ENCODE measurements around the gene FUT9. TPM values are rescaled to one million over a fixed set of nuclear protein-coding genes. Genes with fewer than 3 reads are reported as not detected.

FUT9 gene
- total RNA-seq, 4 donors from 2014 or later, result not detected

- H3K9me3 ChIP-seq, result no peaks in the 10 kb centered on the region
- intact Hi-C loops (cut with DNase I), result no loop called here
- no peaks in the 10 kb centered on the region for H3K27me3 ChIP-seq
- DNase-seq, result no peak
- H3K4me3 ChIP-seq (replicated peaks in 1 of 3), result no peak overlapping the region
- H3K27ac ChIP-seq, result no peak overlapping the region
- no peaks in the 10 kb centered on the region for H3K4me1 ChIP-seq
- H3K36me3 ChIP-seq, result no peaks in the 10 kb centered on the region
- TF ChIP-seq POLR2A (IDR thresholded peaks at IDR 0.05), result no peak
- TF ChIP-seq CTCF (IDR thresholded peaks at IDR 0.05), result no peak
- 80 to 88% methylated on average over 3 of the region's 3 CpGs for WGBS, 2 donors
These were observed 58.2 kb downstream of the FUT9 start for GRCh38 chr6:96074006-96074405.

- Histone ChIP-seq H3K27ac (no peak overlapping the region), H3K4me1 (no peaks in the 10 kb centered on the region), H3K4me3 (replicated peaks in 1 of 3) (no peak overlapping the region), H3K9me3 (no peaks in the 10 kb centered on the region), H3K36me3 (no peaks in the 10 kb centered on the region), H3K27me3 (no peaks in the 10 kb centered on the region)
- intact Hi-C loops (cut with DNase I), result no loop called here
- 69 to 72% methylated on average over 1 of the region's 1 CpG for WGBS, 2 donors
- TF ChIP-seq CTCF (IDR thresholded peaks at IDR 0.05) (no peak), POLR2A (IDR thresholded peaks at IDR 0.05) (no peak)
- no peak for DNase-seq
These were observed 60.1 kb downstream of the FUT9 start for GRCh38 chr6:96075826-96076225.

- Histone ChIP-seq H3K9me3 (no peaks in the 10 kb centered on the region), H3K4me1 (no peaks in the 10 kb centered on the region), H3K27me3 (no peaks in the 10 kb centered on the region), H3K4me3 (replicated peaks in 1 of 3) (no peak overlapping the region), H3K36me3 (no peaks in the 10 kb centered on the region), H3K27ac (no peak overlapping the region)
- 82 to 90% methylated on average over 3 of the region's 3 CpGs for WGBS, 2 donors
- no peak for DNase-seq
- intact Hi-C loops (cut with DNase I), result no loop called here
- TF ChIP-seq POLR2A (IDR thresholded peaks at IDR 0.05), result no peak
- no peak for TF ChIP-seq CTCF (IDR thresholded peaks at IDR 0.05)
These were observed 71.0 kb downstream of the FUT9 start for GRCh38 chr6:96086745-96087144.

GRCh38 chr6:96089173-96089572, 73.4 kb downstream of the FUT9 start:
- intact Hi-C loops (cut with DNase I), result no loop called here
- no peaks in the 10 kb centered on the region for H3K27me3 ChIP-seq
- H3K4me1 ChIP-seq, result no peaks in the 10 kb centered on the region
- H3K36me3 ChIP-seq, result no peaks in the 10 kb centered on the region
- DNase-seq, result no peak
- TF ChIP-seq POLR2A (IDR thresholded peaks at IDR 0.05) (no peak), CTCF (IDR thresholded peaks at IDR 0.05) (no peak)
- H3K4me3 ChIP-seq (replicated peaks in 1 of 3), result no peak overlapping the region
- WGBS, 2 donors, result 25 to 41% methylated on average over 1 of the region's 1 CpG
- H3K27ac ChIP-seq, result no peak overlapping the region
- H3K9me3 ChIP-seq, result no peaks in the 10 kb centered on the region

GRCh38 chr6:96094077-96094476, 78.3 kb downstream of the FUT9 start:
- no peak overlapping the region for H3K4me3 ChIP-seq (replicated peaks in 1 of 3)
- 96 to 100% methylated on average over 1 of the region's 1 CpG for WGBS, 2 donors
- no peak for DNase-seq
- intact Hi-C loops (cut with DNase I), result no loop called here
- H3K27me3 ChIP-seq, result no peaks in the 10 kb centered on the region
- H3K4me1 ChIP-seq, result no peaks in the 10 kb centered on the region
- TF ChIP-seq POLR2A (IDR thresholded peaks at IDR 0.05) (no peak), CTCF (IDR thresholded peaks at IDR 0.05) (no peak)
- H3K36me3 ChIP-seq, result no peaks in the 10 kb centered on the region
- H3K27ac ChIP-seq, result no peak overlapping the region
- no peaks in the 10 kb centered on the region for H3K9me3 ChIP-seq
